ENCODE measurements around the gene ACTMAP.

Gene ACTMAP, protein sequence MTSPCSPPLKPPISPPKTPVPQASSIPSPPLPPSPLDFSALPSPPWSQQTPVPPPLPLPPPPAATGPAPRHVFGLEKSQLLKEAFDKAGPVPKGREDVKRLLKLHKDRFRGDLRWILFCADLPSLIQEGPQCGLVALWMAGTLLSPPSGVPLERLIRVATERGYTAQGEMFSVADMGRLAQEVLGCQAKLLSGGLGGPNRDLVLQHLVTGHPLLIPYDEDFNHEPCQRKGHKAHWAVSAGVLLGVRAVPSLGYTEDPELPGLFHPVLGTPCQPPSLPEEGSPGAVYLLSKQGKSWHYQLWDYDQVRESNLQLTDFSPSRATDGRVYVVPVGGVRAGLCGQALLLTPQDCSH

GRCh38 chr19:40750058-40750873 lies at the start of gene ACTMAP:
Gene ACTMAP, minus strand, starts transcription at chr19:40750477. Its CDS starts 674 bp downstream, at chr19:40749803.
- DNase-seq (ENCODE audit: low read depth) = peak; percentile 100
- H3K4me3 ChIP-seq (ENCODE audit: low read depth, low read length) = peak within 1 kb of the TSS; percentile 90
- TF ChIP-seq, protein P1, sequence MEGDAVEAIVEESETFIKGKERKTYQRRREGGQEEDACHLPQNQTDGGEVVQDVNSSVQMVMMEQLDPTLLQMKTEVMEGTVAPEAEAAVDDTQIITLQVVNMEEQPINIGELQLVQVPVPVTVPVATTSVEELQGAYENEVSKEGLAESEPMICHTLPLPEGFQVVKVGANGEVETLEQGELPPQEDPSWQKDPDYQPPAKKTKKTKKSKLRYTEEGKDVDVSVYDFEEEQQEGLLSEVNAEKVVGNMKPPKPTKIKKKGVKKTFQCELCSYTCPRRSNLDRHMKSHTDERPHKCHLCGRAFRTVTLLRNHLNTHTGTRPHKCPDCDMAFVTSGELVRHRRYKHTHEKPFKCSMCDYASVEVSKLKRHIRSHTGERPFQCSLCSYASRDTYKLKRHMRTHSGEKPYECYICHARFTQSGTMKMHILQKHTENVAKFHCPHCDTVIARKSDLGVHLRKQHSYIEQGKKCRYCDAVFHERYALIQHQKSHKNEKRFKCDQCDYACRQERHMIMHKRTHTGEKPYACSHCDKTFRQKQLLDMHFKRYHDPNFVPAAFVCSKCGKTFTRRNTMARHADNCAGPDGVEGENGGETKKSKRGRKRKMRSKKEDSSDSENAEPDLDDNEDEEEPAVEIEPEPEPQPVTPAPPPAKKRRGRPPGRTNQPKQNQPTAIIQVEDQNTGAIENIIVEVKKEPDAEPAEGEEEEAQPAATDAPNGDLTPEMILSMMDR (conservative IDR thresholded peaks at IDR 0.05; ENCODE audit: low read depth, low read length) = no peak

DNA sequence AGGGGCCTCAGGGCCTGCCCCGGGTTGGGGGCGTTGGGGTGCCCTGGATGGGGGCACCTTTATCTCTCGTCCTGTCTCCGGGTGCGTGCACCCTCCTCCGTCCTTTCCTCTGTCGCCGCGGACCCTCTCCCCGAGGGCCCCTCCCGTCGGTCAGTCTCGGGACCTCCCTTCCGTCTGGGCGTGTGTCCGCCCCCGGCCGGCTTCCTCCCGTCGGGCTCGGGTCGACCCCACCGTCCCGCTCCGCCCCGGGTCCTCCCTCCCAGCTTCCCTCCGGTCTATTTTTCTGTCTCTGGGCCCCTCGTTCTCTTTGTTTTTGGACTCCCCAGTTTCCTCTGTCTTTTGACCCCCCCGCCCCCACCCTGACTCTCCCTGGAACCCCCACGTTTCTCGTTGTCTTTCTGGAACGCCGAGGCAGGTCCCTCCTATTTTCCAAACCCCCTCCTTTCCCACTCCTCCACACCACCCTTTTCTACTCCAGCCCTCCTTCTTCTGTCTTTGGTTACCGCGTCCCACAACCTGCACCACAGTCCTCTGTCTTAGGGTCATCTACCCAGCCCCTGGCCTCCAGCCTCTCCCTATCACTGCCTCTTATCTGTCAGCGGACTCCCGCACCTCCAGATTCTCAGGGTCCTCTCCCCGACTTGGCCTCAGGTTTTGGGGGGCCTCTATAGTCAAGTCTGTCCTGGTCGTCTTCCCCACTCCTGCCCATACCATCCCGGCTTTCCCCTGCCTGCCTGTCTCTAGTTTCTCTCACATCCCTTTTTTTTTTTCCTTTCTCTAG lies 49.5 kb upstream of the ACTMAP start:
- TF ChIP-seq, protein P1 (conservative IDR thresholded peaks at IDR 0.05; ENCODE audit: low read depth, low read length) = no peak
- DNase-seq (ENCODE audit: low read depth) = peak; percentile 42
- H3K4me3 ChIP-seq (ENCODE audit: low read depth, low read length) = peak overlapping the region; percentile 92

- peak; percentile 100 for DNase-seq (ENCODE audit: low read depth)
- peak within 1 kb of the TSS; percentile 92 for H3K4me3 ChIP-seq (ENCODE audit: low read depth, low read length)
- TF ChIP-seq, protein P1 (conservative IDR thresholded peaks at IDR 0.05; ENCODE audit: low read depth, low read length) = no peak
These were observed 48.6 kb upstream of the ACTMAP start, which contains the start of gene EGLN2 for GRCh38 chr19:40798683-40799557. Gene EGLN2, plus strand, starts transcription at chr19:40799191. Its CDS starts 1,382 bp downstream, at chr19:40800573.

DNA sequence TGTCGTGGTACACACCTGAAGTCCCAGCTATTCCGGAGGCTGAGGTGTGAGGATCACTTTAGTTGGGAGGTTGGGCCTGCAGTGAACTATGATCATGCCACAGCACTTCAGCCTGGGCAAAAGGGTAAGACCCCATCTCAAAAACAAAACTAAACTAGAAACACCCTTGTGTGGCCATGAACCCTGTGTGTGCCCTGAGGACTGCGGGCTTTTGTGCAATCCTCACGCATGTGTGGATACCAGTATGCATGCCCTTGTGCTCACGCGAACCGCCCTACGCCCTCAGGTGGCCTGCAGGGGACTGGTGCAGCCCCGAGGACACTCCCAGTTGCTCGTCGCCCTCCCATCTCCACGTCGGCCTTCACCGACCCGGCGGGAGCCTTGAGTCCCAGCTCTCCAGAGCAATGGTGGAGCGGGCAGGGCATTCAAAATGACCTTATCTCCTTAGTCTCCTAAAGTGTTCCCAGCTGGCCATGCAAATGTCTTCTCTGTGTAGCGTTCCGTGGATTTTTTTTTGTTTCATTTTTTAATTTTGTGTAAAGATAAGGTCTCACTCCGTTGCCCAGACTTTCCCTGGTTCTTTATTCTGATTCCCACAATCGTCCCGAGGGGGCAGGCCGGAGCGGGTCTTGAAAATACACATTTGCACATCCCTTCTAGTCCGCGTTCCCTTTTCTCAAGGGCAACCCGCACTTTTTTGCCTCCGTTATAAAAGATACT lies 47.8 kb upstream of the ACTMAP start:
- TF ChIP-seq, protein P1 (conservative IDR thresholded peaks at IDR 0.05; ENCODE audit: low read depth, low read length) = peak; percentile 70
- peak overlapping the region; percentile 63 for H3K4me3 ChIP-seq (ENCODE audit: low read depth, low read length)
- peak; percentile 56 for DNase-seq (ENCODE audit: low read depth)

DNA sequence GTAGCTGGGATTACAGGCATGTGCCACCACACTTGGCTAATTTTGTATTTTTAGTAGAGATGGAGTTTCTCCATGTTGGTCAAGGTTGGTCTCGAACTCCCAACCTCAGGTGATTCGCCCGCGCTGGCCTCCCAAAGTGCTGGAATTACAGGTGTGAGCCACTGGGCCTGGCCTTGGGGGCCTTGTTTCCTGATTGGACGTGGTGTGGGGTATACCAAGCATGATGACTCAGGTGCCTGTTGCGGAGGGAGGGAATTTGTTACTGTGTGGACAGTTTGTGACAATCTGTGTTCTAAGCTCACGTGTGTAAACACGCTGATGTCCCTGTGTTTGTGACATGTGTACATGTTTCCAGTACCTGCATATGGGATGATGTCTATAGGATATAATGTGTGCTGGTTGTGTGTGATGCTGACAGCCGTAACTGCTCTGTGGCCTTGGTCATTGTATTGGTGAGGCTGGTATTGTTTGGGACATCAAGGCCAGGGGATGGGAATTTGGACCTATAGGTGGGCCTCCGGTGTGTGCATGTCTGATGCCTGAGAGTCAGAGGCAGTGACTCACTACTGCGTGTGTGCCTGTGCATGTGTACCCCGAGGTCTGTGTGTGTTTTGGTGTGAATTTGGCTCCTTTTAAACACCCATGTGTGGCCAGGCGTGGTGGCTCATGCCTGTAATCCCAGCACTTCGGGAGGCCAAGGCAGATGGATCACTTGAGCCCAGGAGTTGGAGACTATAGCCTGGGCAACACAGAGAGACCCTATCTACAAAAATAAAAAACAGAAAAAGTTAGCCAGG lies 47.1 kb upstream of the ACTMAP start:
- TF ChIP-seq, protein P1 (conservative IDR thresholded peaks at IDR 0.05; ENCODE audit: low read depth, low read length) = no peak
- no peak overlapping the region for H3K4me3 ChIP-seq (ENCODE audit: low read depth, low read length)
- no peak for DNase-seq (ENCODE audit: low read depth)

All from choroid plexus epithelial cell (primary cell).